CD4-positive, alpha-beta T cell treated with Interleukin-15 for 4 hours (primary cell): ENCODE results near the gene SURF4.

ENCODE experiments used
- DNase-seq: peaks from one replicate; pipeline ENCODE4 v3.0.0-alpha.2; 2020; ENCODE audit warnings: low spot score

Gene SURF4

DNA sequence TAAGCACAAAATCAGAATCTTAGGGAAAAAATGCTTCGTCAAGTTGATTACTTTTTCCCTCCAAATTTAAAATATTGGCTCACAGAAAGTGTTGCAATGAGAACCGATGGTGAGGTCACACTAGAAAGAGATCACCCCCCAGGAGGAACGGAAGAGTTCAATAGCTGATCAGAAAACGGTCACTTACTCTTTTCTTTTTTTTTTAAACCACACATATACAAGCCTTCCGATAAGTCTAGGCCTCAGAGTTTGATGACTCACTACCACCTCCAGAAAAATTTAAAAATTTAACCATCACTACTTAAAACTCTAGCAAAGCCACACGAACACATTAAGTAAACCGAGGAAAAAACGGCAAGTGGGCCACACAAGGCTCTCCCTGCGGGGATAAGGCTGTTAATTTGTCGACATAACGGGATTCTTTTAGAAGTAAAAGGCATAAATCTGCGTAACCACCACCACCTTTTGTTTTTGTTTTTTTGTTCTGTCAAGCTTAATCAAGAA is 1.2 kb downstream of the SURF4 start:
- DNase-seq, result peak; percentile 62

DNA sequence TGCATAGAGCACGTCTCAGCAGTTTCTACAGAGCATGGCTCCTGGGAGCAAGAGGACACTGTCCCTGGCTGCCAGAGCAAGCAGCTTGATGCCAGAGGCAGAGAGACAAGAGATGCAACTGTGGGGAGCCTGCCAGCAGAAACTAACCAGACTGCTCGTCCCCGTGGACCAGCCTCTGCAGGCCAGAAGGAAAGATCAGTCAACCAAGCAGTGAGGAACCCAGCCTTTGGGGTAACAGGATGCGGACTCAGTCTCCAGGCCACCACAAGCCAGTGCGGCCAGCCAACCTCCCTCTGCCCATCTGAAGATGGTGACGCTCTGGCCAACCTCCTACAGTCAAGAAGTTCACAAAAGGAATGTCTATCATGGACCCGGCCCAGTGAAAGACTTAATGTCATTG is 3.7 kb downstream of the SURF4 start:
- DNase-seq, result no peak

GRCh38 chr9:133371261-133371711 is 4.6 kb downstream of the SURF4 start:
- peak; percentile 79 for DNase-seq

DNA sequence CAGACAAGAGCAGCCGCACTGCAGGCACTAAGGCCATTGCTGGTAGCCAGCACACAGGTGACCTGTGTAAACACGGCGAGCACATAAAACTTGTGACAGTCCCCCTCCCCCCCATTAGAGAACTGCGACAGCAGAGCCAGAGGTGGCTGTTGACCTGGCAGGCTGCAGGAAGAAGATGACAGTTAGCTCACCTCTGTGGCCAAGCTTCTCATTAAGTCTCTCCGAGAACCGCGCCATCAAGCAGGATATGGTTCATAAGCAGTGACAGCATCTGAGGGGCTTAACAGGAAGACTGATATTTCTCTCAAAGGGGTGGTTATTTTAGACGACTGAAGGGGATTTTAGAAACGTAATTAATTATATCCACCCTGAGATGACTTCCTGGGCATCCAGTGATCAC is 5.2 kb downstream of the SURF4 start:
- peak; percentile 69 for DNase-seq

- no peak for DNase-seq
Observed at GRCh38 chr9:133369933-133370332, 5.9 kb downstream of the SURF4 start.

DNA sequence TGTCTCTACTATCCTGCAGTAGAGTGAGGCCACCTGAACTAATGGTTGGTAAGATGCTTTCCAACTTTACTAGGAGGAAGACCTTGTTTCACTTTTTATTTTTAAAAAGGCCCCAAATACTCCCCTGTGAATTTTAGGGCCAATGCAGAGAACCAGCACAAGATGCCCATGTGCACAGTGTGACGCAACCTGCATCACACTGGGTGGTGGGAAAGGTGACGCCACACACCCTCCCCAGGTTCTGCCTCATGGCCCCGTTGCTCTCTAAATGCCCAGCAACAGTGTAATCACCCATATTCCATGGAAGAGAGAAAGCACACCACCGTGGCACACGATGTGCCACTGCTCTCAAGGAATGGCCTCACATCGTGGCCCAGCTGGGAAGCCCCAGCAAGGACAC is 6.4 kb downstream of the SURF4 start:
- DNase-seq, result no peak

GRCh38 chr9:133368249-133368881 is 7.5 kb downstream of the SURF4 start:
- no peak for DNase-seq

DNA sequence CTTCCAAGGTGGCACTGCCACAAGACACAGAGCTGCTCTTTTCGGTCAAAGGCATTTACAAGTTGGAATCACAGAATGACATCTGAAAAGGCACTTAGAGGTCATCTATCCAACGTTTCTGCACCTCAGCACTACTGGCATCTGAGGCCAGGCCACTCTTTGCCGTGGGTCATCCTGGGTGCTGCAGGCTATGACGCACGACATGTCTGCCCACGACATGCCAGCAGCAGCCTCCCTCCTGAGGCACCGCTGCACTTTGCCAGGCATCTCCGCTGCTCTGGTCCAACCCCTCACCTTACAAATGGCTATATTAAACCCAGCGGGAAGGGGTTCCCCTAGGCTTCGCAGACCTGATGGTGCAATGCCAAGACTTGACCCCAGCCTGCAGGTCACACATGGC is 8.1 kb downstream of the SURF4 start:
- DNase-seq, result no peak

DNA sequence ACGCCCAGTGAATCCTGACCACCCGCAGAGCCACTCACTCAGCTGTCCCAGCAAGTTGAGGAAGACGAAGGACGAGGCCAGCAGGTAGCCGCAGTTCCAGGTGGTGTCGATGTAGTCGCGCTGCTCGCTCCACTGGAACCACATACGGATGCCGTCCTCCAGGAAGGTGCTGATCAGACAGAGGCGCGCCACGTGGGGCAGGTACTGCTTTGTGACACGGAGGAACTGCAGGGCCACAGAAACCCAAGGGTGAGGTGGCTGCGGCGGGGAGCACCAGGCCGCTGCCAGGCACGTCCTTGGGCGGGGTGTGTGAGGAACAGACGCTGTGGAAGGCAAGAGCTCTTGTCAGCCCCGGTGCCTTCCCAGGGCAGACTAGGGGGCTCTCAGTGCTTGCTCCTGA is 8.6 kb downstream of the SURF4 start:
- DNase-seq, result no peak

GRCh38 chr9:133366435-133366834 is 9.4 kb downstream of the SURF4 start:
- DNase-seq, result no peak

GRCh38 chr9:133362359-133363044 is 13.4 kb downstream of the SURF4 start:
- no peak for DNase-seq

- no peak for DNase-seq
Observed at GRCh38 chr9:133361507-133362092, 14.3 kb downstream of the SURF4 start.

- DNase-seq, result no peak
Observed at GRCh38 chr9:133360400-133361393, 15.2 kb downstream of the SURF4 start.

- no peak for DNase-seq
Observed at GRCh38 chr9:133359399-133360175, 16.3 kb downstream of the SURF4 start.

DNA sequence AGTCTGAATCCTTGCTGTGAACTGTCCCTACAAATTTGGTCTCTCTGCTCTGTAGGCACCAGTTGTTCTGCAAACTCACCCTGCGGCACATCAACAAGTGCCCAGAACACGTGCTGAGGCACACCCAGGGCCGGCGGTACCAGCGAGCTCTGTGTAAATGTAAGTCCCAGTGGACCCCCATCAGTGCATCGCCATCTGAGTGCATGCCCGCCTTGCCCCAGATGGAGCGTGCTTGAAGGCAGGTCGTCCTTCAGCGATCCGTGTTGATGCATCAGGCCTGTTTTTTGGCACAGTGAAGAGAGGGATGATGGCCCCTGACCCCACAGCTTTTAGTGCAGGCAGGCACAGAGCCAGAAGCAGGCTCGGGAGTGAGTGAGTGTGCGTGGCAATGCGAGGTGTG is 18.2 kb downstream of the SURF4 start:
- no peak for DNase-seq

DNA sequence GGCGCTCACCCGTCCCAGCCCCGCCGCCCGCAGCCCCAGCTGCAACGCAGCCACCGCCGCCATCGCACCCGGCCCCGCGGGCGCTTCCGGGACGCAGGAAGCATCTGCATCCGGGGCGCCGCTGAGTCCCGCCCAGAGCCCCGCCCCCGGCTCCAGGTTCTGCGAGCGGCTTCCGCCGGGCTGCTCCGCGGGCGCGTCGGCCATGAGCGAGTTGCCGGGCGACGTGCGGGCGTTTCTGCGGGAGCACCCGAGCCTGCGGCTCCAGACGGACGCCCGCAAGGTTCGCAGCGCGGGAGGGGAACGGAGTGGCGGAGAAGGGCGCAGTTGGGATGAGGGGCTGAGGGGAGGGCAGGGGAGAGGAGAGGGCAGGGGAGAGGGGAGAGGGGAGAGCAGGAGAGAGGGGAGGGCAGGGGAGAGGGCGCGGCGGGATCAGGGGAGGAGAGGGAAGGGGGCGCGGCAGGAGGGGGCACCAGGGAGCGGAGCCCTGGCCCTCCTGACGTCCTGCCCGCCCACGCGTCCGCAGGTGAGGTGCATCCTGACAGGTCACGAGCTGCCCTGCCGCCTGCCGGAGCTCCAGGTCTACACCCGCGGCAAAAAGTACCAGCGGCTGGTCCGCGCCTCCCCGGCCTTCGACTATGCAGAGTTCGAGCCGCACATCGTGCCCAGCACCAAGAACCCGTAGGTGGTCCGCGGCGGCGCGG is 19.3 kb downstream of the SURF4 start, which contains the start of the genes SURF1 and SURF2:
Gene SURF1 (minus strand): TSS at position 97 of the 701 bp plus-strand sequence. CDS start 34 bp downstream, at position 63.
Gene SURF2 (plus strand): TSS at position 160 of the 701 bp plus-strand sequence. CDS start 43 bp downstream, at position 203.
- DNase-seq, result peak; percentile 84

GRCh38 chr9:133355881-133356357 is 19.9 kb downstream of the SURF4 start:
- peak; percentile 21 for DNase-seq

DNA sequence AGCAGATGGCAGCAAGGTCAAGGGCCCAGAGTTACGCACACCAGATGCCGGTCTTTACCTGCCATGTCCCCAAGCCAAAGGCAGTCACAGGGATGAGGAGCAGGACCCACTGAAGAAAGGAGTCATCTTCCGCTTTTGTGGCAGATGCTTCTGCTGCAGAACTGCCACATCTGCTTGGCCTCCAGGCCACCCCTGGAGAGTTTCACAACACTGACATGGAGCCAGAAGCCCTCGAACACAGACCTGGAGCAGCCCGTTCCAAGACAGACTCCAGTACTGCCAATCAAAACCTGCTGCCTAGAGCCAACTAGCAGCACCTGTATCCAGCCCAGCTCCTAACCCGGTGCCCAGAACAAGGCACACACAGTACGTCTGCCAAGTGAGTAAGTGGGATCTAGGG is 21.1 kb downstream of the SURF4 start:
- no peak for DNase-seq

- DNase-seq, result no peak
Observed at GRCh38 chr9:133353548-133353947, 22.3 kb downstream of the SURF4 start.
